GOT3 (cell line): Measurements from ENCODE around the gene STOM.

ENCODE experiments used
- DNase-seq: peaks from one replicate; lab custom pipeline; 2025; ENCODE audit warnings: mixed read lengths; lab: John Stamatoyannopoulos, UW

Gene STOM

DNA sequence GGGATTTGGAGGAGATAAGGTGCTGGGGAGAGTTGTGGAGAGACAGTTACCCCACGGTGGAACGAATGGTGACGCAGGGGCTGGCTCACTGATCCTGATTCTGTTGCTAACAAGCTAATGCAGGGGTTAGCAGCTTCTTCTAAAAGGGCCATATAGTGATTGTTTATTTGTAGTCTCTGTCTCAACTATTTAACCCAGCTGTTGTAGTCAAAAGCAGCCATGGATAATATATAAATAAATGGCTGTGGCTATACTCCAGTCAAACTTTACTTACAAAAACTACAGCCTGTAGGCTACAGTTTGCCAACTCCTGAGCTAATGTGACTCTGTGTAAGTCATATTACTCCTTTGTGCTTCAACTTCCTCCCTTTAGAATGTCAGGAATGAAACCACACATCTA lies 21.8 kb downstream of the STOM start:
- no peak for DNase-seq

DNA sequence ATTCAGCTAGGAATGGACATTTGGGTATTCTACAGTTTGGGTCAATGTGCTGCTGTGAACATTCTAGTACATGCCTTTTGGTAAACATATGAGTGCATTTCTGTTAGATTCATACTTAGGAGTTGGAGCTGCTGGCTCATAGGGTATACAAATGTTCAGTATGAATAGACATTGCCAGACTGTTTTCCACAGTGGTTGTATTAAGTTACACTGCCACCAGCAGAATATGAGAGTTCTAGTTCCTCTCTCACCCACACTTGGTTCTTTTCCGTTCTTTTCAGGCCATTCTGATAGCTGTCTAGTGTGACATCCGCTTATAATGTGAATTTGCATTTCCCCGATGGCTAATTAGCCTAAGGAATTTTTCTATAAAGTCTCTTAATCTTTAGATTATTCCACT lies 25.0 kb downstream of the STOM start:
- no peak for DNase-seq

DNA sequence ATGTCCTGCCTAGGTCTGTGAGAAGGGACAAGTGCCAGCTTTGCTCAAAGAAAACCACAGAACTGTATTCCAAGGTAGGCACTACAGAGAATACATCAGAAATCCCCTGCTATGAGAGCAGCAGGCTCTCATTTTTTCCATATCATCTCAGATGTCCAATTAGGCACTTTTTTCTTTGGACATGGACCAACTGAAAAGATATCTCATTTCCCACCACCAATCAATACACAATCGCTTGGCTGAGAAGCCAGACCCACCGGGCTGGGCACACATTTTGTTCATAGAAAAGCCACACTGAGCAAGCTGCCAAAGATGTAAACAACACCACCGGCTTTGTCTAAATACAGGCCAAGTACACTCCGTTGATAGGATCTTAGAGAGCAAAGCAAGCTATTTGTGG lies 25.9 kb downstream of the STOM start:
- DNase-seq = no peak

DNA sequence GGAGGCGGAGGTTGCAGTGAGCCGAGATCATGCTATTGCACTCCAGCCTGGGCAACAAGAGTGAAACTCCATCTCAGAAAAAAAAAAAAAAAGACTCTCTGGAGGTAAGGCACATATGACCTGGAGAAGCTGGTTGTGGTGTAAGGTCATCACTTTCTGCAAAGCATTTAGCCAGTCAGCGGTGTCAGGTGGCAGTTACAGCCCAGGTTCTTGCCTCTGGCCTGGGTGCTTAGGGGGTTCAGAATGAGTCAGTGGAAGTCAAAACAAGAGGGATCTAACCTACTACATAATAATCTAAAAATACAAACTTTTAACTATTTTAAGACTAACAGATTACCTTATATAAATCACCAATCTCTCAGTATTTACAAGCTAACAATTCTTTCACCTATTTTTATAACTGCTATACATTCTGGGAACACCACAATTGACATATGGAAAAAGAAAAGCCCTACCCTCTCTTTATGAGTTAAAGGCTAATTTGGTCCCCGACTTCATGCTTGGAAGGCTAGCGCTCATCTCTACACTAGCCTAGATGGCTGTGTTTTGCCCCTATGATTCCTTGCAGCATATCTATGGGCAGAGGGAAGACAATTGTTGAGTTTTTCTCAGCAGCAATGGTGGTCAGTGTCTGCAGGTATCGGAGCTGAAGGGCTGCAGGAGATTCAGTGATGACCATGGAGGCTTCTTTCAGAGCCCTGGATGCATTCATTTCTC lies 29.2 kb downstream of the STOM start:
- no peak for DNase-seq

DNA sequence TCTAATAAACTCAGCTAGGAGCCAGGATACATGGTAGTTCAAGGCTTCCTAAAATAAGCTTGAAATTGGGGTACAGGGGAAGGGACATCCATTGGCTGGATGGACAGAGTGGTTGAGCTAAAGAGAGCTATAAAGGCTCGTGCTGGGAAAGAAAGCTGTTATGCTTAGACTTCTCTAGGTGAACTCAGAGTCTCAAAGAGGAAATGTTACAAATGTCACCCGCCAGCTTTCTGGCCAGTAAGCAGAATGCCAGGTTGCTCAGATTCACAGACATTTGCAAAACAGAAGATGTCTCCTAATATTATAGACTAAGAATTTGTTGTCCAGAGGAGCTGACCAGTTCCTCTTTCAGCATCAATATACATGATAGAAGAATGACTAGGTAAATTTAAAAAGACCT lies 30.6 kb downstream of the STOM start:
- no peak for DNase-seq

DNA sequence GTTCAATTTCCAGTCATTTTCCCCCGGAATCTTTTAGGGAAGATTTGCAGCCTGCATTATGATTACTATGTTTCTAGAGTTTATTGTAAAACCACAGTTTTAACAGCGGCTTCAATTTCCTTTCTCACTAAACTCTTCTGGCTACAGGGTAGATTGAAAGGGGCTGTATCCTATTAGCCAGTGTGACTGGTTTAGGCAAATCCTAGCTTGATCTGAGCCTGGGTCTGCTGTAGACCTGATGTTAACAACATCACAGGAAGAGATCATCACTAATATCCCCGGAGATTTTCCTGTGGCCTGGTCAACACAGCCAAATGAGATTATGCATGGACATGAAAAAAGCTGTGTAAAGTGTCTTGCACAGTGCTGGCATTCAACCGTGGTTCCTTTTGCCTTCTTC lies 33.4 kb downstream of the STOM start:
- no peak for DNase-seq

DNA sequence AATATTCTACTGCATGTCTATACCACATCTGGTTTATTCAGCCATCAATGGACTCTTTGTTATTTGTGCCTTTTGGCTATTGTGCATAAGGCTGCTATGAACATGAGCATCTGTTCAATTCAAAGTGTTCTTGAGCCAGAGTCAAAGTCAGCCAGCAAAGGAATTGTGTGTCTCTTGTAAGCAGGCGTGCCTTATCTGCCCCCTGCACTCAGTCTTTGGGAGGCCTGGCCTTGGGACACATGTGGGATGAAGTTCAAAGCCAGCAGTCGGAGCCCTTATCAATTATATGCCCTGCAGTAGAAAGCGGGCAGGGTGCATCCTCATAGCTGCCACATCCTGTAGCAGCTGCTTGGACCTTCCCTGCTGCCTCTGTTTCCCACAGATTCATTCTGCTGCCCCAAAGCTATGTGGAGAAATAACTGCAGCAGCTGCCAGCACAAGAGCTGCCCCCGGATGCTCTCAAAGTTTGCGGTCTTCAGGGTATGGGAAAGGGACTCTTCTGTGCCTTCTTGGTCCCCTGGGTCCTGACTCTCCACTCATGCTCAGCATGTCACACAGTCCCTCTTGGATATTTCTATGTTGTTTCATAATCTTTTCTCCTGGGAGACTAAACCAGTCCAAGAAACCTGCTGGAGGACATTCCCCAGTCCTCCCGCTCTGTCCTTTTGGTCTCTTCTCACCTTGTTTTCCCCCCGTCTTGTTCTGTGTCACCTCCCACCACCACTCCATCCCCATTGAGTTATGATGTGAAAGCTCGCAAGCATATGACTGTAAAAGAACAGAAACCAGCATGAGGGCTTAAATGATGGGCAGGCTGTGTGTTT lies 35.9 kb downstream of the STOM start:
- DNase-seq = no peak

DNA sequence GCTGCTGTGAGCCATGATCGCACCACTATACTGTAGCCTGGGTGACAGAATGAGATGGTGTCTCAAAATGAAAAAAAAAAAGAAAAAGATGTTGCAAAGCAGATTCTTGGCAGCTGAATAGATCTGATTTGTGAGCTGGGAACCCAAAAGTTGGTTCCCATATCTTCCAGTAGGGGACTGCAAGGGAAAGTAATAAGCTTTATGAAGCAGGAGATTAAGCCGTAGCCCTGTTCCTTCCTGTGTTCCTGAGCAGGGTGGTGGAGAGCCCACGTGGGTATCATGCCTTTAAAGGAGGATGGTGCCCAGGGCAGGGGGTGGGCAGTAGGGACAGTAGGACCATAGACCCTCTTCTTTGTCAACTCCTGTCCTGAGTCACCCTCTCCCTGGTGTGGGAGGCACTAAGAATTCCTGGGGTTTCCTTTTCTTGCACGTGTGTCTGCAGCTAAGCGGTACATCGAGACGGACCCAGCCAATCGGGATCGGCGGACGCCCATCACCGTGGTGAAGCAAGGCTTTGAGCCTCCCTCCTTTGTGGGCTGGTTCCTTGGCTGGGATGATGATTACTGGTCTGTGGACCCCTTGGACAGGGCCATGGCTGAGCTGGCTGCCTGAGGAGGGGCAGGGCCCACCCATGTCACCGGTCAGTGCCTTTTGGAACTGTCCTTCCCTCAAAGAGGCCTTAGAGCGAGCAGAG lies 37.9 kb downstream of the STOM start:
- DNase-seq = no peak

DNA sequence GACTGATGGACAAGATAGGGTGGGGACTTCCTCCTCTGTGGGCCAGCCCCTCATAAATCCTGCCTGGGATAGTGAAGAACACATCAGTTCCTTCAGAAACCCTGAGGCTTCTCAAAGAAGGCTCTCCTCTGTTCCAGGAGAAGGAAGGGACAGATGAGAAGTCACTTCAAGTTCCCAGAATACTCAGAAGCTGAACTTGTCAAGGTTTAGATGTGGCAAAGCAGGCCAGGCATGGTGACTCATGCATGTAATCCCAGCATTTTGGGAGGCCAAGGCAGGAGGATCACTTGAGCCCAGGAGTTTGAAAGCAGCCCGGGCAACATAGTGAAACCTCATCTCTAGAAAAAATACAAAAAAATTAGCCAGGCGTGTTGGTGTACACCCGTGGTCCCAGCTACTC lies 38.5 kb downstream of the STOM start:
- no peak for DNase-seq

DNA sequence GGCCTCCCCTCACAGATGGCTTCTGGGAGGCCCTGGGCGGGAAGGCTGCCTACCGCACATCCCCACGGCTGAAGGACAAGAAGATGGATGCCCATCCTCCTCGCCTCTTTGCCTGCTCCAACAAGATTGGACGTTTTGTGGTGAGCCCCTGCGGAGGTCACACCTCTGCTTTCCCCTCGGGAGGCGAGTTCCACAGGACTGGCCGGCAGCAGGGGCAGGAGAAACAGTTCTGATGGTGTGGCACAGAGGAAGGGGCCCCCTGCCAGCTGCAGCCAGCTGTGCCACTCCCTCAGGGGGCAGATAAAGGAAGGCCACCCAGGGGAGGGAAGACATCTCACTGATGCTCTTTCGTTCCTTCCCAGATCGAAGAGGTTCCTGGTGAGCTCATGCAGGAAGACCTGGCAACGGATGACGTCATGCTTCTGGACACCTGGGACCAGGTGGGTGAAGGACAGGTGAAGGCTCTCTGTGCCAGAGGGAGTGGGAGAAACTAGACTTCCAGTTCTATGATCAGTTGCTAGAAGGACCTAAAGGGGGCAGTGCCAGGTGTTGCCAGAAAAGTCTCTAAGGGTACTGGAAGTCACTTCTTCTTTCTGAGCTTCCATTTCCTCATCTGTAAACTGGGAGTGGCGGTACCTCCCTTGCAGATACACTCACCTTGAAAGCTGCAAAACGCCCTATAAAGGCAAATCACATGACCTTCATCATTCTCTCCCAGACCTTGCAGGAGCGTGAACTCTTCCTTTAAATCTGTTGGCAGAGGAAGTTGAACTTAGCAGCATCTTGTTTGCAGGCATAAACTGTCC lies 41.0 kb downstream of the STOM start:
- DNase-seq = no peak

DNA sequence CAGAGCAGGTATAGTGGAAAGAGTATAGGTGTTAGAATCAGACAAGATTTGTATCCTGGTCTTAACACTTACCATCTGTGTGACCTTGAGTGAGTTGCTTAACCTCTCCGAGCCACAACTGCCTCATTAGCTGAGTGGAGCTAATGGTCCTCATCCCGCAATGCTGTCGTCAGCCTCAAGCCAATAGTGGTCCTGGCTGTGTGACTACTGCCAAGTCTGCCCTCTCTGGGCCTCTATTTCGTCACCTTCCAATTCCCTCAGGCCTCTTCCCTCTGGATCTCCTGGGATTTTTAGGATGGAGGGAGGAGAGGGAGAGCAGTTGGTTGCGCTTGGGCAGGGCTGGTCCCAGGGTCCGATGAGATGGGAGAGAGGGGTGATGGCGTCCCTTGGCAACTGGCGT lies 41.6 kb downstream of the STOM start:
- DNase-seq = no peak

DNA sequence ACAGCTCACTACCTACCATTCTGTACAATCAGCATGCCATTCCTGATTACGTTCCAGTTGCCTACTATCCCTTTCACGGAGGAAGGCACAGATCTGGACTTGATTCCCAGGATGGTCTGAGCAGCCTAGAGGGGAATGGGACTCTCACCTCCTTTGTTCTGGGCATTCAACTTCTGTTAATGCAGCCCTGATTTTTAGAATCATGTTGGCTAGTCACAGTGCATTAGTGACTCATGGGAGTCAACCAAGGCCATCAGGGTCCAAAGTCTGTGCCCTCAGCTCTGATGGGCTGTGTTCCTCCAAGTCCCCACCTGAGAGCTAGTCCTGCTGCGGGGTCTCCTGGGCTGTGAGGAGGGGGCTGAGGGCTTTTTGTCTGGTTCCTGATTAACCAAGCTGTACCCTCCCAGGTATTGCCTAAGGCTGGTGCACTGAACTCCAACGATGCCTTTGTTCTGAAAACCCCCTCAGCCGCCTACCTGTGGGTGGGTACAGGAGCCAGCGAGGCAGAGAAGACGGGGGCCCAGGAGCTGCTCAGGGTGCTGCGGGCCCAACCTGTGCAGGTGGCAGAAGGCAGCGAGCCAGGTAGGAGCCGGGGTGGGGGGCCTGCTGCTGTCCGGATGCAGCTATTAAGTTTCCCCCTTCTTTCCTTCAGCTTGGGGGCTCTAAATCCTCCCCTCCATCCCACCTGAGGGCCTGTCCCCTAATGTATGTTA lies 43.0 kb downstream of the STOM start:
- no peak for DNase-seq

DNA sequence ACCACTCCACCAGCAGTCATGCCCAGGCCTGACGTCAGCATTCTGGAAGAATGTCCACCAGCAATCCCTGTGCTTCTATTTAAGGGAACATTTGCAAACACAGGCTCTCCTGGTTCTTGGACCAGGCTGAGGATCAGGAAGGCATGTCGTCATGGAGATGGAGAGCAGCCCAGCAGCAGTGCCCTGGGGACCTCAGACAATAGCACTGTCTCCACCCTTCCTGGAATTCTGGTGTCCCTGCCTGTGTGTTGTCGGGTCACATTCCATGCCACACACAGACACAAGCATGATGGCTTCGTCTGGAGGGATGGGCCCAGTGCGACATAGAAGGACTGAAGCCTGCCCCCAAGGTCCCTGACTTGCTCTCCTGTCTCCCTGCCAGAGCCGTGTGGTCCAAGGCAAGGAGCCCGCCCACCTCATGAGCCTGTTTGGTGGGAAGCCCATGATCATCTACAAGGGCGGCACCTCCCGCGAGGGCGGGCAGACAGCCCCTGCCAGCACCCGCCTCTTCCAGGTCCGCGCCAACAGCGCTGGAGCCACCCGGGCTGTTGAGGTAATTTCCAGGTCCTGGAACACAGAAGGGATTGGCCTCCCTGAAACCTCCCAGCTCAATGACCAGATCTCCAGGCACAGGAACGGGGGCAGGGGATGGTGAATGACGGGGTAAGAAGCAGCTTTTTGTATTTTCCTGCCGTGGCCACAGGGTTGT lies 43.8 kb downstream of the STOM start:
- DNase-seq = no peak

DNA sequence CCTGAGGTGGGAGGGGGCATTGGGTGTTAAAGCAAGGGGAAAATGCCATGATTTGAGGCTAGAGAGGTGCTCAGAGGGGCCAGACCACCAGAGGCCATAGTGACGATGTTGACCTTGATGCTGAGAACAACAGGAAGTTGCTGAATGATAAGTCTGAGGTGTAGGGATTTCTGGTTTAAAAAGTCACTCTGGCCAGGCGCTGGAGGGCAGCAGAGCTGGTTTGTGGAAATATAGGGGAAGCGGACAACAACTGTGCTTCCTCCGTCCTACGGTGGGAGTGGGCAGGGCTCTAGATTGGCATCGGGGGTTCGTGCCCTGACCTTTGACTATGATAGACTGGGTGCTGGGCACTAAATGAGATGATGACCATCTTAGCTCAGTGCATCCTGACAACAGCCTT lies 44.7 kb downstream of the STOM start:
- no peak for DNase-seq

DNA sequence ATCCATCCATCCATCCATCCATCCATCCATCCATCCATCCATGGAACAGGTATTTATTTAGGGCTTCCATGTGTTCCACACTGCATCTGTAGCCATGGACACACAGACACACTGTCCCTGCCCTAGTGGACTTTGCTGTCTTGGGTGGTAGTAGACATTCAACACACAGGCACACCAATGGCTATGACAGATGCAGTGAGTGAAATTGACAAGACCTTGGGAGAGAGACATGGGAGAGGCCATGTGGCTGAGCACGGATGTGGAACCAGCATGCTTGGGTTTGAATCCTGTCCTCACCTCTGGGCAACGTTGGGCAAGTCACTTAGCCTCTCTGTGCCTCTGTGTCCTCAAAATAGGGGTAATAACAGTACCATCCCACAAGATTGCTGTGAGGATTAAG lies 45.3 kb downstream of the STOM start:
- no peak for DNase-seq

DNA sequence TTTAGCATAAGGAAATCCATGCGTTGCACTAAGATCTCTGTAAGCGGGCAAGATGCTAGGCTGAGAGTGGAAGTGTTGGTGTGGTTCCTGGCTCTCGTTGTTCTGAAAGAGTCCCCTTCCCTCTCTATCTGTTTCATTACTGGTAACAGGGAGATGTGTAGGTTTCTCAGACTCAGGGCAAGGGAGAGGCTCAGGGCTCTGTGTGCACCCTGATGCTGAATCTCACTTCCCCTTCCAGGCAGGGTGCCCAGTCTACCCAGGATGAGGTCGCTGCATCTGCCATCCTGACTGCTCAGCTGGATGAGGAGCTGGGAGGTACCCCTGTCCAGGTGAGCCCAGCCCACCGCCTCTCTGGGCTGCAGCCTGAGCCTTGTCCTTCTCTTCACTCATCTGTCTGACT lies 45.7 kb downstream of the STOM start:
- DNase-seq = no peak

DNA sequence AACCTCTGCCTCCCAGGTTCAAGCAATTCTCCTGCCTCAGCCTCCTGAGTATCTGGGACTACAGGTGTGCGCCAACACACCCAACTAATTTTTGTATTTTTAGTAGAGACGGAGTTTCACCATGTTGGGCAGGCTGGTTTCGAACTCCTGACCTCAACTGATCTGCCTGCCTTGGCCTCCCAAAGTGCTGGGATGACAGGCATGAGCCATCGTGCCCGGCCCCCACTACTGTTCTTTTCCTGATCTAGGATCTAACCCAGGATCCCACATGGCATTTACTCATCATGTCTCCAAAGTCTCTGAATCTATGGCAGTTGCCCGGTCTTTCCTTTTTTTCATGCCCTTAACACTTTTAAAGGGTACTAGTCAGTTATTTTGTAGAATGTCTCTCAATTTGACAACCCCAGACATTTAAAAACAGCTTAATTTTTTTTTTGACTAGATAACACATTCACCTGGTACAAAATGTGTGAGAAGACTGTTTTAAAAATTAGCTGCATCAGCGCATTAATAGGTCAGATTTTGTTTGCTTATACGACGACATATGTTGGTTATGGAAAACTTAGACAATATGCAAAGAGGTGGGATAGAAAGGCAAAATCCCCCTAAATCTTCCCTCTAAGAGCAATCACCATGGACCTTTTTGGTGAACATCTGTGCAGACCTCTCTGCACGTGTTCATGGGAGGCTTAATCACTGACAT lies 46.5 kb downstream of the STOM start:
- no peak for DNase-seq

DNA sequence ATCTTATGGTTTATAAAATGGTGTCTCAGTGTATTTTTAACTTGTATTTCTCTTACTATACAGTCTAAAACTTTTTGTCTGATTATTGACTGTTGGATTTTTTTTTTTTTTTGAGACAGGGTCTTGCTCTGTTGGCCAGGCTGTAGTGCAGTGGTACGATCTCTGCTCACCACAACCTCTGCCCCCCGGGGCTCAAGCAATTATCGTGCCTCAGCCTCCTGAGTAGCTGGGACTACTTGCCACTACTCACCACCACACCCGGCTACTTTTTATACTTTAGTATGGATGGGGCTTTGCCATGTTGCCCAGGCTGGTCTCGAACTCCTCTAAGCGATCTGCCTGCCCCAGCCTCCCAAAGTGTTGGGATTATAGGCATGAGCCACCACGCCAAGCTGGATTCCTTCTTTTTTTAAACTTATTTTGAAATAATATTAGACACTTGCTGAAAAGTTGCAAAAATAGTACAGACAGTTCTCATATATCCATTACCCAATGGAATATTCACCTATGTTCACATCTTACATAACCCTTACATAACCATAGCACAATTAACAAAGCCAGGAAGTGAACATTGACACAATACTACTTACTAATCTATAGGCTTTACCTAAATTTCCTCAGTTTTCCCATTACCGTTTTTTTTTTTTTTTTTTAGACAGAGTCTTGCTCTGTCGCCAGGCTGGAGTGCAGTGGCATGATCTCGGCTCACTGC lies 47.2 kb downstream of the STOM start:
- DNase-seq = no peak

DNA sequence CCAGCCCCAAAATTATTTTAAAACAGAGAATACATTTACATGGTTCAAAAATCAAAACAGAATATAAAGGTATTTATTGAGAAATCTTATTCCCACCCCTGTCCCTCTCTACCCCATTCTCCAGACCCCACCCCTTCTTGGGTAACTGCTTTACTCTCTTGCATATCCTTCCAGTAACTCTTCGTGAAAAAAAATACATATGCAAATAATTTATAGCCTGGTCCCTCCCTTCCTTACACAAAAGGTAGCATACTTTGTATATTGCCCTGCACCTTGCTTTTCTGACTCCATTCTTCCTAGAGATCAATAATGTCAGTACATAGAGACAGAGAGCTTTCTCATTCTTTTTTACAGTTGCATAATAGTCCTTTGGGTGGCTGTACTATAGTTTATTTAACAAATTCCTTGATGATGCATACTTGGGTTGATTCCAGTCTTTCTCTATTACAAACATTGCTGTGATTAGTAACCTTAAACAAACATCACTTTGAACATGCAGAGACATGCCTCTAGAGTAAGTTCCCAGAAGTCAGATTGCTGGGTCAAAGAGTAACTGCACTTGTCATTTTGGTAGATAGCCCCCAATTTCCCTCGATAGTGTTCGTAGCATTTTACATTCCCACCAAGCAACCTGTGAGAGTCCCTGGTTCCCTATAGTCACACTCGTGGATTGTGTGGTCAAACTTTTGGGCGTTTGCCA lies 47.9 kb downstream of the STOM start:
- DNase-seq = no peak
